Activated CD4-positive, alpha-beta T cell treated with anti-CD3 and anti-CD28 coated beads, Interleukin-2, amount 50 U/mL, for 4 hours (primary cell): Measurements from ENCODE around the gene FAM47E.

Experiments
- DNase-seq, 2 experiments: peaks; one replicate each; pipeline ENCODE4 v3.0.0-alpha.2; 2020

Gene FAM47E, protein sequence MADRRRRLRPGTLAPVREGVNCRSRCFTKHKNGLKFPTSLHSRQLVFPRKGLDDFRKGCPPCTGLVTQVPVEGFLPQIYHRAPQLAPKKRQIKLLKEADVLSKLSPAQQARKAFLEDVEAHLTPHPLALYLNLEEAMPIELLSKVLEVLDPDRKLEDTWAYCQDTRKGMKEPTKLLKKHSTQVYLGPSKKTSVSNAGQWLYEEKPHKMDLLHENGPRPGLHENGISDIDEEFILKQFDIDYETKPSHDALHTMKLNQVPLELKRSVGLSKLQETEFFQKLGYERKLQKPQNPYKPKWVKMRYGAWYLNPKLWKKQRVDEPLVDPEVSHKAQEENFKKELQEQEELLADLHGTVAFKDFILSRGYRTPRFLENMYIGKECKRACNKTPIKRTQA

DNA sequence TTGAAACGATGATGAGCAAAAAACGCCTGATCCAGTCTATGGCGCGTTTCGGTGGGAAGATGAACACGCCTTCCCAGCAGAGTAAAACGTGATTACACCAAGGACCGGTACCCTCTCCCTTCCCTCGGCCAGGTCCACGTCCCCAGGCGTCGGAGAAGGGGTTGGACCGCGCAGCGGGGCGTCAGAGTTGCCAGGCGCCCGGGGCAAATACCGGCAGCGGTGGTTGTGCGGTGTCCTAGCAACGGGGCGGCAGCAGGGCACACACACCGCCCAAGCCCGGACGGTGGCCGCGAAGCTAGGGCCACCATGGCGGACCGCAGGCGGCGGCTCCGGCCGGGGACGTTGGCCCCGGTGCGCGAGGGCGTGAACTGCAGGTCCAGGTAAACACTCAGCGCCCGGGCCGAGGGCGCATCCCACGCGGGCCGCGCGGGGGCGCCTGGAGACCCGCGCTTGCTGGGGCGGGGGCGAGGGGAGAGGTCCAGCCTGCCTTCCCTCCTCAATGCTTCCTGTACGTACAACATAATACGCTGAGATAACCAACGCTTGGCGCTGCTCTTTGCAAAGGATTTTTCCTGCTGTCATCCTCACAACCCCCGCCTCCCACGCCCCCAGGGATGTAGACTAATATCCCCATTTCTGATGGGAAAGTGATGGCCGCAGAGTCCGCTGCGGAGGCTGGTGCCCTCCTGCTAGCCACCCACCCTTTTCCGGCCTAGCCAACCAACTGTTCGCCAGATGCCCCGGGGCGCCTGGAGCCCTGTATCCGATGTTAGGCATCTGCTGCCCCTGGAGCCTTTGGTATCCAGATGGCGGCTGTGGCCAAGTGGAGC is at the start of gene FAM47E:
FAM47E (plus strand) TSS at position 281 of the 830 bp plus-strand sequence; CDS start at position 307, 26 bp downstream.
- DNase-seq: peak; percentile 1 to 4

DNA sequence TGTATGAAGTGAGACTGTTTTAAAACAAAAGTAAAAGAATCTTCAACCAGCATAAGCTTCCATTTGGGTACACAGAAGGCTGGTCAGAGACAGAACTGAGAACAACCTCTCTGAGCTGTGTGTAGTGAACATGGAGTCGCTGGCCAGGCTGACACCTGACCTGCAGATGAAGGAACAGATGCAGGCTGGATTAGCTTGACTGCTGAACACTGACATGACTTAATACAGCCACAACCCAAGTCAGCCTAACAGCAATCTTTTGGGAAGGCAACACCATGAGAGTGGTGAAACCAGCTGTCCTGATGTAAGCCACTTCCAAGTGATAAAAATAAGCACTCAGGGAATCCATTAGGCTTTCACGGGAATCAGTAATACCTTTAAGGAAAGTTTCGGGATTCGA is 48.0 kb upstream of the FAM47E start:
- no peak for DNase-seq

DNA sequence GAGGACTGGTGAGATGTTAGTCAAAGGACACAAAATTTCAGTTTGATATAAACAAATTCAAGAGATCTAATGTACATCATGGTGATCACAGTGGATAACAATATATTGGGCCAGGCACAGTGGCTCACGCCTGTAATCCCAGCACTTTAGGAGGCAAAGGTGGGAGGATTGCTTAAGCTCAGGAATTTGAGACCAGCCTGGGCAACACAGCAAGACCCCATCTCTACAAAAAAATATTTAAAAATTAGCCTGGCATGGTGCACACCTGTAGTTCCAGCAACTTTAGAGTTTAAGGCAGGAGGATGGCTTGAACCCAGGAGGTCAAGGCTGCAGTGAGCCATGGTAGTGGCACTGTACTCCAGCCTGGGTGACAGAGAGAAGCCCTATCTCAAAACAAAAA is 46.6 kb upstream of the FAM47E start:
- no peak for DNase-seq

DNA sequence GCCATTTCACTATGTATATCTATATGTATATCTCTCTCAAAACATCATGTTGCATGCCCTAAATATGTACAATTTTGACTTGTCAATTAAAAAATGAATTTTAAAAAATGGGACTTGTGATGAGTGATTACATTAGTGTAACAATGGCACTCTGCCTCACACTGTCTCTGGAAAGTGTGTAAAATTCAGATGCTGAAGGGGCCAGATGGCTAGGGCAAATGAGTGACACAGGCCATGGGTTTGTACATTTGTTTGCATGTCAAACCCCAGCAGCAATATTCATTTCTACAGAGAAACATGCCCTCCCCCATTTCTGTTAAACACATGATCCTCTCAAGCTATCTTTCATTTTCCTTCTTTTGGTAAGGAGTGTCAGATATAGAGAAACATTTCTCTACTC is 46.0 kb upstream of the FAM47E start:
- no peak for DNase-seq

DNA sequence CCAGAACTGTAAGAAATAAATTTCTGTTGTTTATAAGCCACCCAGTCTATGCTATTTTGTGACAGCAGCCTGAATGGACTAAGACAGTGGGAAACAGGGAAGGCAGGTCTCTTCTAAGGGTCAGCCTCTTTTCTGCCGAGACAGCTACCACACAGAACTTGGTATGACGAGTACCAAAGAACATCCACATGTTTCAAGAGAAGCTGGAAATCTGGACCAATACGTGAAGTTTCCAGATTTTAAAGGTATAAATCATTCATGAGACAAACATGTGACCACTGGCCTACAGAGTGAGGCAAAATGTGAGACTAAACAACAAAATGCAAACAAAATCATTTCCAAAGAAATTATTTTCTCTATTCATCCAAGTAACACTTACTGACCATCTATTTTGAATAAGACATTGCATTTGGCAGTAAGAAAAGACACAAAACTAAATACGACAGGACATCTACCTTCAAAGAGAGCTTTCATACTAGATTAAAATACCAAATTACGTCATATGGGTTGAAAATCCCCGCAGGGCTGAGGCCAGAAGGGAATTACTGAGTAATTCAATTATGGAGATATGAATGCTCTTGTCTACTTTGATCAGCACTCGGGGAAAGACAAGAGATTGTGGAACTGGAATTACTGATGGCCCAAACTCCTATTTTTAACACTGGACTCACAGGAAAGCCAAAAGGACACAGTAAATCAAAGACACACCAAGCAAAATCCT is 45.1 kb upstream of the FAM47E start:
- DNase-seq: no peak

DNA sequence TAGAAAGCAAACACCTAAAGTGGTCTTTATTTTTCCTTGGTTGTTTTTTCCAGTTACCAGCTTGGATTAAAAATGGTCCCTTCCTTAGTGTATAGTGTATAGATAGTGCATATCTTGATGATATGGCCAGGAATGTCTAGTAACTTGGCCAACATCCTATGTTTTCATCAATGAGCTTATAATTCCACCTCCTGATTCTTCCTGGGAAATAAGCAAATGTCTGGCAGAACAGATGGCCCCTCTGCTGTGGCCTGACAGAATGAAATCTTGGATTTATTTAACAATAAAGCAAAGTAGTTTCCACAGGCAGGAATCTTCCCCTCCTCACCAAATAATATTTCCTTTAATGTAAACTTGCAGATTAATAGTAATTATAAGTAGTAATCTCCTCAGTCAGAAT is 44.0 kb upstream of the FAM47E start:
- no peak for DNase-seq

DNA sequence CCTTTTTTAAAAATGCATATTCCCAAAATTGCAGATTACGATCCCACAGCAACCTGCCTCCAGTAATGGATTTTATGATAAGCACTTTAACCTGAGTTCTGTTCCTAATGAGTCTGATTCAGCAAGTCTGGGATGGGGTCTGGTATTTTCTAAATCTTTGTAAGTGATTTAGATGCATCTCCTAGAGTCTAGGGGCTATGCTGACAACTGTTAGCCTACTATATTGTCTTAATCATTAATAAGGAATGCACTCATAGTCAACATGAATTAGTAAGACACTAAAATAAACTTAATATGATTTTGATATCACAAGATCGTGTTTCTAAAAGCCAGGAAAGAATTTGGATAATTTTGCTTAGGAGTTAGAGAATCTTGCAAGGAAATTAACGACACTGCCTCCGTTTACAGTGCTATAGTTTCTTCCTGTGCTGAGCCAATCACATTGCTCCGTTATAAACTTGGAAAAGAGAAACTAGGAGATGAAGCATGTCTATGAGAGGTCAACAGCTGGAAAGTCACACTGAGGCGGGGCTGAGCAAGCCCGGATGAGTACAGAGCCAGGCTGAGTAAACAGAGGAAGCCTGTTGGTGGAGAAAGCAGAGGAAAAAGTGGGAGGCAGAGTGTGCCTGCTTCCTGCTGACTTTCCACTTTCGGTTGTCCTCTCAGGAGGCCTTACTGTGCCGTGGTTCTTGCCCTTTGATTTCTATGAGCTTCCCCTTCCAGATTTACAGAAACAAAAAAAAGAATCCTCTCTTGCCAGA is 43.3 kb upstream of the FAM47E start:
- DNase-seq: no peak

DNA sequence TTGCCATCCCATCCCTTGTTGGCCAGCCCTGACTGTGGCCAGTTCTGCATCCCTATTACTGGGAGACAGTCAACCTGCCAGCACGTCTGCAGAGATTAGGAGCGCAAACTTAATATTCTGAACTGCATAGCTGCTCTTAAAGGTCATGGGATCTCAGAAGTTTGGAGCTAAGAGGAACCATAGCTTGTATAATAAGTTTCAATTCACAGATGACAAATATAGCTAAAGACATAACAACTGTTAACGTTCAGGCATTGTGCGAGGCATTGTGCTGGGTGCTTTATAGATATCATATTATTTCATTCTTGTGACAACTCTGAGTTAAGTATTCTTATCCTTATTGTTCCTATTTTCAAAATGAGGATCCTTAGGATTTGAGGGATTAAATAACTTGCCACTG is 41.6 kb upstream of the FAM47E start:
- no peak for DNase-seq

DNA sequence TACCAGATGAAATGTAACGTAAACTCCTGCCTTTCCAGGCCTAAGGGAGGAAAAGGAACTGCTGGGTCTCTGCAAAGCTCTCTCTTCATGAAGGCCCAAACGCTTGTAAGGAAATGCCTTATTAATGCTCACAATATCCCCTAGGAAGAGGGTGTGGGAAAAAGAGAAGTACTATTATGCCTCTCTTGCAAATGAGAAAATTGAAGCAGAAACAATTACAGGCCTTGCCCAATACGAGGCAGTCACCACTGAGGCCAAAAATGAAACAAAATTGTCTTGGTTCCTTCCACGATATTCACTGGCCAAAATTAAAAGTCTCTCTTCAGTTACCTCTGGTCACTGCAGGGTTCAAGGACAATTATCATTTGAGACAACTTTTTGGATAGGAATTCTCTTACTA is 41.1 kb upstream of the FAM47E start:
- no peak for DNase-seq

DNA sequence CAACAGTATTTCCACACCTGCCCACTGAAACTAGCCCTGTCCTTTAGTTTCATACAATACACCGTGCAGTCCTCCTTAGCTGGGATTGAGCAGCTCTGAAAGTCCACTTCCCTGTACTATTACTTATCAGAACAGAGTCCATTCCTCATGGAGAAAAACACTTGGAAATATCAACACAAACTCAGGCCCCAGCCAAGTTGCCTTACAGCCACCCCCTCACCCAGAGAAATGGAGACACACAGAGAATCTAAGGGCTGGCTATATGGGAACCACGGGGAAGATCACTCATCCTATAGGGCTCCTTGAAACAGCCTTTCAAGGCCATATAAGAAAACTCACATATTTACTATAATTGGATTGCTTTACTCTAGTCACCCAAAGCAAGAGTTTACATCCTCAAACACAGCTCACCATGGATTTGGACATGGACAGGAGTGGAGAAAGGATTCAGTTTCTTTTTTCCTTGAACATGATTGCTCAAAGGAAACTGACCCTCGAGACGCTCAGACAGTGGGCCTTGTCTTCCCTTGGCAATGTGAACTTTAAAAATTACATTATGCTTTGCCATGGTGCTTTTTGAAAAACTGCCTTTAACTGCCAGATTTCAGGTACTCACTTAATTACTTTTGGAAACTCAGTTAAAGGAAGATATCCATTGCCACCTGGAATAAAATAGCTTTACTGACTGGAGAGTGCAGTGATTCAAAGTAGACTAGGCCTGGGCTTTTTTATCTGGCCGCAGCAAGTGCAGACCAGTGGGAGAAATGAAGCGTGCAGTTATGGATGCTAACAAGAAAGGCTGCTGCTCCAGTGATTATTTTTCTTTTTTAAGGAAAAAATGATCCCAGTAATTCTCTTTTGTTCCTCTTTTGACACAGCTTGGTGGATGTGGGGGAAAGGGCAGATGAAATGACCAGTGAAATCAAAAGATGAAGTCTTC is 39.5 kb upstream of the FAM47E start:
- no peak for DNase-seq

DNA sequence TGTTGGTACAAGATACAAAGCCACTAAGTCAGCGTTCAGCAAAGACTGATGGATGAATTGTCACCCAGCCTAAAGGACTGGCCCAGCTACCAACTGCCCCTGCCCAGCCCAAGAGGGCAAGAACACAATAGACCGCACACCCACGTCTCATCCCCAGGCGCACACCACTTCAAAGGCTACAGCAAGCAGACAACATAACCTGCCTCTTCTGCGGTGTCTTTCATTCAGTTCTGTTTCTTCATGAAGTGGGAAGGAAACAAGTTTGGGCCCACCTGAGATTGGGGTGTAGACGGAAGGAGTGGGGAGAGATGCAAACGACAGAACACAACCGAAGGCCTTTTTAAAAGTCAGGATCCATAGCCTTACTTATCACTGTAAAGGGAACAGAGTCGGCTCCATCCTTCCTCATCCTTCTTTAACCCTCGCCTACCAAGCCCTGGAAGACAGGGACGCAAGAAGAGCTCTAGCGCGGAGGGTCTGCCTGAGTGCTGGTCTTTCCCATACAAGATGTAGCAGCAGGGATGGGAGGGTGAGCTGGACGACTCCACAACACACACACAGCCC is 38.6 kb upstream of the FAM47E start:
- peak in 1 of 2 experiments; percentile 8 for DNase-seq

DNA sequence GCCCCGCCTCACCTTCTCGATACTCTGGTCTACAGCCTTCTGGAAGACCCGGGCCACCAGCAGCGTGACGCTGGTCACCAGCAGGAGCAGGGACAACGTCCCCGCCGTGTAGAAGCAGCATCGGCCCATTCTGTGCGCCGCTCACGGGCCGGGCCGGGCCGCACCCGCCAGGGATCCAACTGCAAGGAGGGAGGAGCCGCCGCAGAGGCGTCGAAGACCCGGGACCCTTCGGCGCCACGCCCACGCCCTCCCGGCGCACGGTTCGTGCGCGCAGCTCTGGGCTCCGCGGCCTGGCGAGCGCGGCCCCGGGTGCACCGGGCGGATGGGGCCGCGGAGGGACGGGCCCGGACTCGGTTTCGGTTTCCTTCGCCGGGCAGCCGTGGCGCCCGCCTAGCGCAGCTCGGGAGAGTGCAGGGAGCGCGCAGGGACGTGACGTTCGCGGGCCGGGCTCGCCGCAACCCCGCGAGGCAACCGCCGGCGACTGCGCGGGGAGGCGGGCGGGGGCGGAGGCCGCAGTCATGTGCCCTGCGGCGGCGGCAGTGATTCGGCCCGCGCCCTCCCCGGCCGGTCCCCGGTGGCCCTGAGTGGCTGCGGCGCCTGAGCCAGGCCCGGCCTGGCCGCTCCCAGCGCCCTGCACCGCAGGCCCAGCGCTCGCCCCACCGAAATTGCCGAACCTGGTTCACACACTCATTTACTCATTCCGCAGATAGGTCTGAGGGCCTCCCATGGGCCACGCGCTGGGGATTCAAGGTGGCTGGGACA is 37.9 kb upstream of the FAM47E start, which contains the start of gene SCARB2:
SCARB2 (minus strand) TSS at position 410 of the 762 bp plus-strand sequence; CDS start at position 129, 281 bp downstream.
- DNase-seq: peak; percentile 40 to 48

DNA sequence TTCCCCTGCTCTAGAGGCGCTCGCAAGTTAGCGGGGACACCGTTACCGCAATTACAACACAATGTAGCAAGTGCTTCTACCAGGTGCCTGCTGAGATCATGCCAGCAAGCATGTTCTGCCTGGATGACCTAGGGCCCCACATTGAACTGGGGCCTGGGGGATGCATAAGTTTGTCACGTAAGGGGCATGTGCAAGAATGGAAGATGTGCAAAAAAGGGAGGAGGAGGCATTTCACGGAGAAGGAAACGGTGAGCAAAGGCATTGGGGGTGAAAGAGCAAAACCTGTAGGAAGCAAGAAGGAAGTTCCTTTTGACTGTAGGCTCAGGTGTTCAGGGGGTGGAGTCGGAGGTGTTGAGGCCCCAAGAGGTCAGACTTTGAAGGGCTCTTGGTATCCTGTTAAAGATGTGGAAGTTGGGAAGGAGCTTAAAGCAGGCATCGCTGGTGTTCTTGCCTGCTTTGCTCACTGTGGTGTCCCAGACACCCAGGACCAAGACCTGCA is 37.3 kb upstream of the FAM47E start:
- DNase-seq: no peak

DNA sequence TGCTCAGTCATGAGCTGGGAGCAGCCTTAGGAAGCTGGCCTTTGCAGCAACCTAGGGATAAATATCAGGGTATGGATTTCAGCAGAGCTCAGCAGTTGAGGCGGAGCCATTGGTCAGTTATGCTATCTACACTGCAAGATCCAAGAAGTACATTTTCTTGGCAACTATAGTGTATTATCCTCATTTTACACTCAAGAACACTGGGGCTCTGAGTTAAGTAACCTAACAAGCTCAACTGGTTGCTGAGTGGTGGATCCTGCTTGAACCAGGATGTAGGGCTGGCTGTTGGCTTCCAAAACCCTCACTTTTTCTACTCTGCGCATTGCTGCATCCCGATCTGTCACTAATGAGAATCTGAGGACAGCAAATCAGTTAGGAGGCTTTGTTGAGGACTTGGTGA is 36.4 kb upstream of the FAM47E start:
- DNase-seq: no peak

DNA sequence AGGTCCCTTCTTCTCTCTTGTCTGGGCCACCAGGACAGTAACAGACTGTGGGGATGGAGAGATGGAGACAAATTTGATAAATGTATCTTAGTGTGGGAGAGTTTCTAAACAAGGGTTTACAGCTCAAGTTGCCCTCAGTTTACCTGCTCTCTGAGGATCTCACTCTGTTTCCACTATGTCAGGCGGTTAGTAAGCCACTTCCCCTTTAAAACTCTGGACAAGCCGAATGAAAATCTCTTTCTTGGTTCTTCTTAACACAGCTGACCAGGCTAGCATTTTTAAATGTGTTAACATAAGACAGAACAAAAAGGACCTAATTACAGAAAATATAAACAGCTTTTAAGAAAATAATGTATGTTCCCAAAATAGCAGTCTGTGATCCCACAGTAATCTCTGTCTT is 35.0 kb upstream of the FAM47E start:
- DNase-seq: no peak

DNA sequence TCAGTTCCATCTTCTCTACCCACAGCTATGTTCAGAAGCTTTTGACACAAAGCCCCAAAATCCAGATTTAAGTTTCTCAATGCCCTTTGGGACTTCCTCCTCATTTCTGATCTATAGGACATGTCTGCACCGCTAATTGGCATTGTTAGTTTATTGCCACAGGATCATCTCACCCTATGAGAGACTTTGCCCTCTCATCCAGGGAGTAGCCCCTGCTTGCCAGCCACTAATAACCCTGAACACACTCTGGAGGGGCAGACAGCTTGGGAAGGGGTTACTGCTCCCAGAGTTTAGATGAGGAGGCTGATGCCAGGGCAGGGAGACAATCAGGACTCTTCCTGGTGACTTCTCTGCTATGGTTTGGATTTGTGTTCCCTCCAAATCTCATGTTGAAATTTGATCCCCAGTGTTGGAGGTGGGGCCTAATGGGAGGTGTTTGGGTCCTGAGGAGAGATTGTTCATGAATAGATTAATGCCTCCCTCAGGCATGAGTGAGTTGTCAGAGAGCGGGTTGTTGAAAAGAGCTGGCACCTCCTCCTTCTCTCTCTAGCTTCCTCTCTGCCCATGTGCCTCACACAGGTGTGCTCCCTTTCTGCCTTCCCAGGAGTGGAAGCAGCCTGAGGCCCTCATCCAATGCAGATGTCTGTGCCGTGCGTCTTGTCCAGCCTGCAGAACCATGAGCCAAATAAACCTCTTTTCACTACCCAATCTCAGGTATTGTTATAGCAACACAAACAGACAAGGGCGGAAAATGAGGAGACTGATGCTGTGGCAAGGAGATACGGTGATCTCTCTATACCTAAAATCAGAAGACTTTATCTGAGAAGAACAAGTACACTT is 34.3 kb upstream of the FAM47E start:
- no peak for DNase-seq

DNA sequence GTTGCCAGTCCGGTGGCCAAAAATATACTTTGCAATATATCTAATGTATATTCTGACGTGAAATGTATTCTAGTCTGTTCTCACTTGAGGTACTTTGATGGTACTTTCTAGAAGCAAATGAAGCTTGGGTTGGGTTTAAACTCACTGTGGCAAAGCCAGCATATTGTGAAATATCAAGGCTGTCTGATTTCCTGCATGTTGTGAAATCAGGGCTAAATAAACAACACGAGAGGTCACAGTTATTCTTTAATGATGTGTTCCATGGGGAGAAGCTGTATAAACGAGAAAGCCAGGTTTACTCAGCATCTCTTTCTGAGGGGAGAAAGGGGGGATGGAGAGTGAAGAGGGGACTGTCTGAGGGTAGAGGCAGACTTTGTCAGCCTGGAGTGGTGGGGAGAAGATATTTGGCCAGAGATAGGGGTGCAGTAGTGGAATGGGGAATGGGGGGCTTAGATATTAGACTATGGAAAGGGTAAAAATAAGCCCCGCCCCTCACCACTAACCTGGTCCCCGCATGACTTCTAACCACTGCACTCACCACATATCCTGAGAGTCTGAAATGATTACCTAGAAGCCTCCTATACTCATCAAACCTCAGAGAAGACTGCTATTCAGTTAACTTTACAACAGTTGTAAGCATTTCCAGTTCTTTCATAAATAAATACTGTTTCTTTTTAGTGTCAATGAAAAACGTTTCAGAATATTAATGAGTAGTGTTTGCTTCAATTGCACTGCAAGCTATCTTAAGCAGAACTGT is 32.0 kb upstream of the FAM47E start:
- DNase-seq: no peak

DNA sequence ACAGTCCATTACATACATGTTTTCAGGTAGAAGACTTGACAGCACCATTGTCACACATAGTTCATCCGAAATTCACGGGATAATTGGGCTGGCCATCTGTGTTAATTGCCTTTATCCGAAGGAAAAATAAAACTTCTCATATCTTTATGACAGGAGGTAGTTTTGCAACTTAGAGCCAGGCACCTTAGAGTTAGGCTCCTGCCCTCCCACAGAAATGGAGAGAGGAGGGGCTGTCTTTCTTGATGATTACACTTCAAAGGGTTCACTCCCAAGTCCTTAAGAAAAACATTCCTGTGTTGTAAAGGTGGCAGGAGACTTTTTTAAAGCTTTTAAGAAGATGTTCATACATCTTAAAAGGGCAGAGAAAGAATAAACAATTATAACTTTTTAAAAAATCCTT is 27.4 kb upstream of the FAM47E start:
- no peak for DNase-seq
